Dermis microvascular lymphatic vessel endothelial cell (primary cell): ENCODE measurements around the gene POLD2. TPM values are rescaled to one million over a fixed set of nuclear protein-coding genes. Genes with fewer than 3 reads are reported as not detected.

Experiments used
- DNase-seq, 2 donors: peaks; one replicate each; pipeline versions ENCODE4 v3.0.0 to v3.0.0-alpha.2; 2010; ENCODE audit warnings: low read depth in 2 of 2
- total RNA-seq: library from RNA; depleted of rRNA; stranded (reverse); fragments of >200 nt; gene quantifications from 2 replicates; pipeline ENCODE4 v1.2.1, GENCODE V29; 2014

POLD2 gene
- total RNA-seq, 1 donor from 2014 or later, result 72.1 TPM

DNA sequence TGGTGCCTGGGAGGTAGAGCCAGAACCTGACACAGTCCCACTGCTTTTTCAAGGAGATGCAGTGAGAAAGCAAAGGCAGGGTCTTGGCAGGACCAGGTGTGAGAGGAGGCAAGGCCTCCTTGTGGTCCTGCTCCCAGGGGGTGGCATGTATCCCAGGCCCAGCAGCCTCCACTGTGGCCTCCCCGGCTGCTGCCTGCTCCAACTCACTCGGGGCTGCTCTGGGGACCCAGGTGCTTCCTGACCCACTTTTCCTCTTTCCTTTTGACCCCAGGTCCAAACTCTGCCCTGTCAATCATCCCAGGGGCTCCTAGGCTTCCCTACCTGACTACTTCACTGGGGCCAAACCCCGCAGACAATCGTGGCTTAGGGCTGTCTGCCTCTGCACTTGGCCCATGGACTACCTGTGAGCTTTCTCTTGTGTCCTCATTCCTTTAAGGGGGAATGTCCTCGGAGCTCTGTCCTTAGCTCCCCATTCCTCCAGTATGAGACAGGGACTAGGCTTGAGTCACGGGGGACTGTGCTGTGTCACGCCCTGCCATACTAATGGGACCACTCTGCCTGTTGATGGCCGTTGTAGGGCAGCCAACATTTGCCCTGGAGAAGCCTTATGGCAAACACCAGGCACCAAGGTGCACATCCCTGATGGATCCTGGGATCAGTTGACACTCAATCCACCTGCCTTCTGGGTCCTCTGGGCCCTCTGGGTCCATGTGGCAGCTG, 20.3 kb downstream of the POLD2 start:
- DNase-seq, result no peak

DNA sequence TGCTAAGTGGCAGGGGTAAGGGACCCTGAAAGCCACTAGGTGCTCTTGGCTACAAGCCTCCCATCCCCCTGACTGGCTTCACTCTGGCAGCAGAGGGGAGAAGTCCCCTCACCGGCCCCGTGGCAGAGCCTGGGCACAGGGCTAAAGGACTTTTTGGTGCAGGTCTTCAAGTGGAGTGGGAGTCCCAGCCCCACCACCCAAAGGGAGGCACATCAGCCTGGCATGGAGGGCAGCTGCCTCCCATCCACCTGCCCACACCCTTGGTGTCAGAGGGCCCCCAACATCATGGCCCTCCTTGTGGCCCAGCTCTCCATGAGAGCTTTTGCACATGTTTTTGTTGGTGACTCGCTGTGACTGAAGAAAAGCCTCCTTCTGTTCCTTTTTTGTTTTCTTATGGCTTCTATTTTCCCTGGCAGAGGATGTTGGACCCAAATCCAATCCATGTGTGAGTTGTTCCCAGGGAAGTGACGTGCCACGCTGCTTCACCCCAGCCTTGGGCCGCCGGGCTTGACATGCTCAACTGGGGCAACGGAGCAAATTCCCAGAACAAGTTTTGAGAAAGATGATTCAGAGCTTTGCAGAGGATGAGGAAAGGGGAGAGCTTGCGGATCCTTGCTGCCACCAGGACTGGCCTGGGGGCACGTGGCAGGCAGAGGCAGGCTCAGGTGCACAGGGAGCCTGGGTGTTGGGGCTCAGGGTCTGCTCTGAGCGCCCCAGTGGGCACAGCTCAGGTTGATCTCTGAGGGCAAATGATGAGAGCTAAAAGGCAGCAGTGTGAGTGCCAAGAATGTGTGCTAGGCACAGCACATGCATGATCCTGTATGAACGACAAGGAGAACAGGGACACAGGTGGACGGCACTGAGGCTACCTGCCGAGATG, 21.1 kb downstream of the POLD2 start:
- no peak for DNase-seq

GRCh38 chr7:44101303-44101965, 21.9 kb downstream of the POLD2 start:
- DNase-seq, result no peak

DNA sequence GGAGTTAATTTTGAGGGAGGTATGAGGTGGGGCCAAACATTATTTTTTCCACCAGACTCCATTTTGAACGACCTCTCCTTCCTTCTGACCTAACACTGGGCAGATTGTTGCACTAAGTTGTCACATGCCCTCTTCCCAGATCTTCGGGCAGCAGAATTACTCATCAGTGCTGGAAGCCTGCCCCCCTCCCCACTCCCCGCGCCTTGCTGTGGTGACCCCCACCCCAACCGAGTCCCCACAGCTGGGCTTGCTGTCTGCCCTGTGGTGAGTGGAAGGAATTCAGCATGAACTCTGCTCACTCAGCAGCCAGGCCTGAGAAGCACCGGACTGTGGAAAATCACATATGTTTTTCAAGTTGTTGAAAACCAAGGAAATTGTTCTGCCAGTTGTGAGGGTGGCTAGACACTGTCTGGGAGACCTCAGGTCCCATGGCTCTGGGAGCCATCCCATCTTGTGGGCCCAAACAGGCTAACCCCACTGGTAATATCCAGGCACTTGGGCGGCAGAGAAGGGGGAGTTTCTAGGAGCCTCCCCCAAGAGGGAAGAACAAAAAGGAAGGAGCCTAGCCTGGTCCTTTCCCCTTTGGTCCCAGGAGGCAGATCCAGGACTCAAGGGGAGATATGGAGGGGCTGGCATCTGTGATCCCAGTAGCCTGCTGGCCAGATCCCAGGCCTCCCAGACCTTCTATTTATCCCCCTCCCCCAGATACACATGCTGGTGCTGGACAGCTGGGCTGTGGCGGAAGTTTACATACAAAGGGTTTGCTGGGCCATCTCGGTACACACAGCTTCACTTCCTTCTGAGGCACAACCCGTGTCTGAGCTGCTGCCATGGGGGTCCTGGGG, 22.7 kb downstream of the POLD2 start:
- DNase-seq, result no peak

GRCh38 chr7:44099669-44100068, 23.7 kb downstream of the POLD2 start:
- no peak for DNase-seq

GRCh38 chr7:44098092-44099068, 25.0 kb downstream of the POLD2 start:
- no peak for DNase-seq

DNA sequence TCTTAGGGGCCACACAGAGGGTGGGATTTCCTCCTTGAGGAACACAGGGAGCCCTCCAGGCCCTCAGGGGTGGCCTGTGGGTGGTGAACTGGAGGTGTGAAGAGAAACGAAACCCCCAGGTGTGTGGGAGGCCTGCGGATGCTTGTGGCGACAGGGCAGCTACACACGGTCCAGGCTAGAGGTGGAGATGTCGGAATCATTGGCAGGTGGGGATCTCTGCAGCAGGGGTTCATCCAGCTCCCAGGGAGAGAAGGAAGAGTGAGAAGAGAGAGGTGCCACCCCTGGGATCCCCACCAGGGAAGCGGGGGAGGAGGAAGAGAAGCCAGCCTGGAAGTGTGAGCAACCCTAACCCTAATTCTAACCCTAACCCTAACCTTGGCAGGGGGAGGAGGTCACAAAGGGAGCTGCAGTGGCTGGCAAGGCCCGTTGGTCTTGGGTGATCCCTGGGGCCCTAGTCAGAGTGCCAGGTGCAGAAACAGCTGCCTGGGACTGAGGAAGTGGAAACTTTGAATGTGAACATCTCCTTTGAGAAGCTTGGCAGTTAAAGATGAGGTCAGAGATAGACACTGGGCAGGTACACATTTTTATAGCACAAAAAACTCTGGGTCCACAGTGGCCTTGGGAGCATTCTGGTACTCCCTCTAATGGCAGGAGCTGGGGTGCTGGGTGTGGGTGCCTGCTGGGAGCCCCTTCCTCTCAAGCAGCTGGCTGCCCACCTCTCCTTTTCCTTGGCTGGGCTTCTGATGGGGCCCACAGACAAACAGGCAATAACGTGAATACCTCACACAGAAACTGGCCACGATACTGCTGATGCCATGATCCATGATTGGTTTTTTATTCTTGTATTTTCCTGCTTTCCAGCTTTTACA, 26.1 kb downstream of the POLD2 start:
- no peak for DNase-seq

- DNase-seq, result no peak
These were observed 26.9 kb downstream of the POLD2 start for GRCh38 chr7:44096326-44096881.

- DNase-seq, result no peak
These were observed 27.6 kb downstream of the POLD2 start for GRCh38 chr7:44095781-44096180.

DNA sequence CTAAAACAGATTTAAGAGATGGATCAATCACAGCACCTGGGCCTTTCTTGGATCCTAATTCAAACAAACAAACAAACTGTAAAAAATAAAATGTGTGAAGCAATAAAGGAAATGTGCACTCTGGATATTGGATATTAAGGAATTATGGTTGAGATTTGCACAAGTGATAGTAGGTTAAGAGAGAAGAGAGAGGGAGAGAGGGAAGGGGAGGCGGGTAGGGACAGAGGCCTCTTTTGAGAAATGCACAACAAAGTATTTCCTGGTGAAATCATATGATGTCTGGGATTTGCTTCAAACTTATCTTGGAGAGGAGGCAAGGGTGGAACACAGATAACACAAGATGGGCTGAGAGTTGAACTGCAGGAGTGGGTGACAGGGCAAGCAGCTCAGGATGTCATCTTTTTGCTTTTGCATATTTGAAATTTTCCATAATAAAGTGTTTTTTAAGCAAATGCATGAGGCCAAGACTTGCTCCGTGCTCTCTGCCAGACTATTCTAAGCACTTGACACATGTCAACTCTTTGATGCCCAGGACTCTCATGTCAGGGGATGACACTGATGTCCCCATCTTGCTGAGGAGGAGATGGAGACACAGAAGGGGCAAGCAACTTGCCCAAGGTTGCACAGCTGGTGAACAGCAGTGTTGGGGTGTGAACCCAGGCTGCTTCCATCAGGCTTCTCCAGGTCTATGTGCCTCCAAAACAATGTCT, 28.3 kb downstream of the POLD2 start:
- DNase-seq, result no peak

GRCh38 chr7:44094365-44094764, 29.0 kb downstream of the POLD2 start:
- DNase-seq, result no peak

DNA sequence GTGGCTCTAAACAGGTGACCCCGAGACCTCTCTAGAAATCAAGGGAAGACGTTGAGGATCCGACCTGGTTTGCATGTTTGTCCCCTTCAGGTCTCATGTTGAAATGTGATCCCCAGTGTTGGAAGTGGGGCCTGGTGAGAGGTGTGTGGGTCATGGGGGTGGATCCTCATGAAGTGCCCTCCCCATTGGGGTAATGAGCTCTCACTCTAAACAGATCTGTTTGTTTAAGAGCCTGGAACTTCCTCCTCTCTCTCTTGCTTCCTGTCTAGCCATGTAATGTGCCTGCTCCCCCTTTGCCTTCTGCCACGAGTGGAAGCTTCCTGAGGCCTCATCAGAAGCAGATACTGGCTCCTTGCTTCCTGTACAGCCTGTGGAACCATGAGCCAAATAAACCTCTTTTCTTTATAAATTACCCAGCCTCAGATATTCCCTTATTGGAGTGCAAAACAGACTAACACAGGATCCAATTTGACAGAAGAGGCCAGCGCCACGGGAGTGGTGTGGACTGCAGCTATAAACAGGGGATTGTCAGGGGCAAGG, 30.2 kb downstream of the POLD2 start:
- DNase-seq, result no peak

- DNase-seq, result peak; percentile 53 to 57
These were observed 35.2 kb downstream of the POLD2 start for GRCh38 chr7:44087911-44088838.

DNA sequence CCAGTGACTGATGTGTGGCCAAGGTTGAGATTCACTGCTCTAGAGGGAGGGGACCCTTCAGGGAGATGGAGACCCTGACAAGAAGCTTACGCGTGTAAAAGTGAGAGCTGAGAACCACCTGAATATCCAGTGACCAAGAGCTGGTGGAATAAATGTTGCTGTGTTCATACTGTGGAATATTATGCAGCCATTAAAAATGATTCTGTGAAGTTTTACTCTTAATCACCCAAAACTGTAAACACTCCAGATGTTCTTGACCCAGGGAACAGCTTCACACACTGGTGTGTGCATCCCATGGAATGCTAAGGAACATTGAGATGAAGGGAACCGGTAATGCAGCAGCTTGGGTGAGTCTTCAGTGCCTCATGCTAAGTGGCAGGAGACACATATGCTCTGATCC, 36.7 kb downstream of the POLD2 start:
- no peak for DNase-seq

DNA sequence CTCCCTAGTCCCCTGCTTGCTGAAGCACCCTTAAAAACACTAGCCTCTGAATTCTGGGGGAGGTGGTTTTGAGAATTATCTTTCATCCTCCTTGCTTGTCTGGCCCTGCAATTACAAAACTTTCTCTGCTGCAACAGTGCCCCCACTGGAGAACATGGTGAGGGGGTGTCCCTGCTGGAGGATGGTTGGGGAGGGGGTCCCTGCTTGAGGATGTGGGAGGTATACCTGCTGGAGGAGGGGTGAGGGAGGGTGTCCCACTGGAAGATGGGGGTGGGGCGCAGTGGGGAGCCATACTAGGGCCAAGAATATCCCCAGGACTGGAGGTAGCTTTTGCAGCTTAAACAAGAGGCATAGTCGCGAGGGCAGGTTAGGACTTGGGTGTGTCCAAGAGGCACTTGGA, 37.8 kb downstream of the POLD2 start:
- DNase-seq, result no peak

DNA sequence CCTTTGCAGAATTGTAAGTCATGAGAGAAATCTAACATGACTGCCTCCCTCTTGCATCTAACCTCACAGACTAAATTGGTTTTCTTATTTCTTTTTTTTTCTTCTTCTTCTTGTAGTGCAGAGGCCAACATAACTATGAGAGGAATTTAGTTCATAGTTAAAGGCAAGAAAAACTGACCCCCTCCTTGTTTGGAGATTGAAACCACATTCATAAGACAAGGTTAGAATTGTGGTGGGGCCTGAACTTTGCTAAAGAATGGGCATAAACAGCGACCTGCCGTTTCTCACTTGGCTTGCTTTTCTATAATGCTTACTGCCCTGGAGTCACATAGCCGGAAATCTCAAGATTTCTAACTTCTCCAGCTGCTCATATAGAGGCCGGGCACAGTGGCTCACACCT, 38.6 kb downstream of the POLD2 start:
- no peak for DNase-seq

DNA sequence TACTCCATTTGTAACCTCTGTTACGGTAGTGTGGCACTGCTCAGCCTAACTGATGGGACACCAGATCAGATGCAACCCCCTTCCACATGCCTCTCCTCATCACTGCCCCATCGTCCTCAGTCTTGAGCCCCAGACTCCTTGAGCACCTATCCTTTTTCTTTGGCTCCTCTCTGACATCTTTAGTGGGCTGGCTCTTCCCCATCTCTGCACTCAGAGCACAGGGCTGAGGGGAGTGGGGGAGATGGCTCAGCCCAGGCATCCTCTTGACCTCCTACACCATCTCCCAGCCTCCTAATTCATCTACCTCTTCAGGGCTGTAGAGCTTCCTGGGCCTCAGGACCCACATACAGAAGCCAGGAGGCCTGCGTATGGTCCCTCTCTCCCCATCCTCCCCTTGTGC, 39.6 kb downstream of the POLD2 start:
- DNase-seq, result no peak
